ENCODE data around the gene GSG1L.

Gene GSG1L

GRCh38 chr16:27859020-27859419 is 204.5 kb downstream of the GSG1L start:
- DNase-seq (ENCODE audit: low read depth in 2 of 2, low spot score in 1 of 2): no peak

DNA sequence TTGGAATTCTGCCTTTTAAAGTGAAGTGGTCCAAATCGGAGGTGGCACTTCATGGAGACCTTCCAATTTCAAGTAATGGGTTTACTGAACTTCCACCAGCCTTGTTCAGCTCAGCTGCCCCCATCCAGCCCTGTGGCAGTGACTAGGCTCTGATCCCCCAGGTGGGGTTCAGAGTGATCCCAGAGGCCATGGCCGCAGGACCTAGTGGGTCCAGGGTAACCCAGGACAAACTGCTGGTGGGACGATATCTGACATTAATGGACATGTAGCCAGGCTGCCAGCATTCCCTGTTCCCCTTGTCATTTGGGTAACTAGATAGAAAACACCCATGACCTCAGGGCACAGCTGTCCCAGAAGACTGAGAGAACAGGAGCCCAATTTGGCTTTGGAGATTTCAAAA is 209.9 kb downstream of the GSG1L start:
- no peak for DNase-seq (ENCODE audit: low read depth in 2 of 2, low spot score in 1 of 2)

DNA sequence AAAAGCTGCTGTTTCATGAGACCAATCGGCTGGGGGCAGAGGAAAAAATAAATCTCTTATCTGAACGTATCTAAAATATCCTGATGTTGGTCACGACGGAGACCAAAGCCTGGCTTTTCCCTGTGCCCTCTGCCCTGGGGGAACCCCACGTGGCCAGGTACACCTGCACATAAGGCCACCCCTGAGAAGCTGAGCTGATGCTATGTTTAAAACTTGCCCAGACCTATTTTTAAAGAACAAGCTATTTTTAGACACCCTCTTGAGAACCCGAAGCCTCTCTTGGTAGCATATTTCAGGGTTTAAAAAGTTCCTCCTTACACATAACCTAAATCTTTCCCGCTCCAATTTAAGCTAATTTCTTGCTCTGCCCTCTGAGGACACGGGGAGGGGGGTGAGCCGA is 210.4 kb downstream of the GSG1L start:
- DNase-seq (ENCODE audit: low read depth in 2 of 2, low spot score in 1 of 2): no peak

- DNase-seq (ENCODE audit: low read depth in 2 of 2, low spot score in 1 of 2): no peak
Measured at GRCh38 chr16:27852681-27853080, 210.8 kb downstream of the GSG1L start.

- no peak for DNase-seq (ENCODE audit: low read depth in 2 of 2, low spot score in 1 of 2)
Measured at GRCh38 chr16:27852116-27852515, 211.4 kb downstream of the GSG1L start.

DNA sequence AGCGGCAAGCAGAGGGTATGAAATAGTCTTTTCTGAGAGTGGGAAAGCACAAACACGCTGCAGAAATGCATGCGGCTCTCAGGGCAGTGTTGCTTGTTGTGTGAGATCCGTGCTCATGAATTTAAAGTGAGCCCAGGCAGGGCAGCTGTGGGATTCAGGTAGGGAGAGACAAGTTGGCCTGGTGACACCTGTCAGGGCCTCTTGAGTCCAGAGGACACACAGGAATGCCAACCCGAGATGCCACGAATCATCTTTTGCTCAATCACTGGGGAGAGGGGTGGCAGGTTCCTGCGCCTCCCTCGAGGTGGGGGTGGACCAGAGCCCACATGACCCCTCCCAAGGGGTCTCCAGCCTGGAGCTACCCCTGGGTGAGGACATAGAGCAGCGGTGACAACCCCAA is 211.9 kb downstream of the GSG1L start:
- DNase-seq (ENCODE audit: low read depth in 2 of 2, low spot score in 1 of 2): no peak

DNA sequence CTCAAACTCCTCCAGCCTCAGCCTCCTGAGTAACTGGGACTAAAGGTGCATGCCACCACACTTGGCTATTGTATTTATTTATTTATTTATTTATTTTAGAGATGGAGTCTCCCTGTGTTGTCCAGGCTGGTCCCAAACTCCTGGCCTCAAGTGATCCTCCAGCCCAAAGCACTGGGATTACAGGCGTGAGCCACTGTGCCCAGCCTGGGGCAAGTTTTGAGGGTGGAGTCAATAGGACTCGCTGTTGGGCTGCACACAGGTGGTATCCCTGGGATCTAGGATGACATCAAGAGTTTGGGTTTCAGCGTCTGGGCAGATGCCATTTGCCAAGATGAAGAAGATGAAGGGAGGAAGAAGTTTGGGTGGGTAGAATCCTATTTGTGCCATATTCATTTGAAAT is 213.9 kb downstream of the GSG1L start:
- no peak for DNase-seq (ENCODE audit: low read depth in 2 of 2, low spot score in 1 of 2)

DNA sequence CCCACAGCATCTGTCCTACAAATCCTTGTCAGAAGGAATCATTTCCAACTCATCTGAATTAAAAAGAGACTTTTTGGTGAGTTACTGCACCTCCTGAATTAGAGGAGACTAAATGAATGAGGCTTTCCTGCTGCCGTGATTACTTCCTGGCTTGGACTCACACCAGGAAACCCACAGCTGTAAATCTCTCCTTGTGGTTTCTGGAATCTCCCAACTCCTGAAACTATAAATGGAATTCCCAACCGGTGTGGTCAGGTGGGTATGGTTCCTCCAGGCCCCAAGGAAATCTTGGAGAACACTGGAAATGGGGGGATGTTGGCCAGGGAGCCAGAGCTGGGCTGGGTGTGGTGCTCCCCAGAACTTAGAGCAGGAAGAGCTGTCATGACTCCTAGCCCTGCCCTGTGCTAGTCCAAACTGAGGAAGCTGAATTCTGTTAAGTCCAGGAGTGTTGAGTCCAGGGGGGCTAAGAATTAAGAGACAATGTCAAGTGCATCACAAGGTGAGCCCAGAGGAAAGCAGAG is 216.4 kb downstream of the GSG1L start:
- no peak for DNase-seq (ENCODE audit: low read depth in 2 of 2, low spot score in 1 of 2)

DNA sequence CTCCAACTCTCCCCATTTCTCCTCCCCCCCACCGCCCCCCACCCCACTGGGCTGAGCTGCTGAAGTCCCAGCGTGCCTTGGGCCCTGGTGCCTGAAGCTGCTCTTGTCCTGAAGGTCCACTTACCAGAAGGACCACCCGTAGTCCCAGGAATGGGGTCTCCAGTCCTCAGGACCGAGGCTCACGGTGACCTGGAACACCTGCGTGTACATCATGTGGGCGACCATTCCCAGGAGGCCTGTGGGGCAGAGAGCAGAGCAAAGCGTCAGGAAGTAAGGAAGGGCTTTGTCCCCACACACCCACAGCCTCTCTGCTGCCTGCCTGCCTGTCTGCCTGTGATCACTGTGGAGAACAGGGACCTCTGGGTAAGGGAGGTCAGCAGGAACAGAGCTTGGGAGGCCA is 218.7 kb downstream of the GSG1L start:
- DNase-seq (ENCODE audit: low read depth in 2 of 2, low spot score in 1 of 2): no peak

- DNase-seq (ENCODE audit: low read depth in 2 of 2, low spot score in 1 of 2): no peak
Measured at GRCh38 chr16:27843800-27844199, 219.7 kb downstream of the GSG1L start.

- no peak for DNase-seq (ENCODE audit: low read depth in 2 of 2, low spot score in 1 of 2)
Measured at GRCh38 chr16:27841911-27842310, 221.6 kb downstream of the GSG1L start.

- no peak for DNase-seq (ENCODE audit: low read depth in 2 of 2, low spot score in 1 of 2)
Measured at GRCh38 chr16:27841061-27841801, 222.3 kb downstream of the GSG1L start.

GRCh38 chr16:27840311-27841060 is 223.0 kb downstream of the GSG1L start:
- no peak for DNase-seq (ENCODE audit: low read depth in 2 of 2, low spot score in 1 of 2)

- no peak for DNase-seq (ENCODE audit: low read depth in 2 of 2, low spot score in 1 of 2)
Measured at GRCh38 chr16:27839419-27839818, 224.1 kb downstream of the GSG1L start.

- DNase-seq (ENCODE audit: low read depth in 2 of 2, low spot score in 1 of 2): no peak
Measured at GRCh38 chr16:27838536-27839175, 224.9 kb downstream of the GSG1L start.

GRCh38 chr16:27829975-27830374 is 233.5 kb downstream of the GSG1L start:
- DNase-seq (ENCODE audit: low read depth in 2 of 2, low spot score in 1 of 2): no peak

DNA sequence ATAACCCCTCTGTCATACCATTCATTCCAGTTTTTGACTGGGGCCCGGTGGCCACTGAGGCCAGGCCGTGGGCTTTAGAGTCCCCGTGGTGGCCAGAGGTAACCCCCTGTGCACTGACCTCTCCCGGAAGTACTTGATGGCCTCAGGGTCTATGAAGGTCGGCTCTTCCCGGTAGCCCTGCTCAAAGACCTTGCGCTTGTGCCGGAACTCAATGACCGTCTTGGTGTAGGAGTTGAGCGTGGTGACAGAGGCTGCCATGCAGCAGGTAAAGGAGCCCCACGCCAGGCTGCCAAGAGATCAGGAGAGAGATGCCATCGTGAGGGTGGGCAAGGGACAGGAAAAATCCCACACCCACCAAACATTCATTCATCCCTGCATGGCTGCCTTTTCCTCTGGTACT is 234.8 kb downstream of the GSG1L start:
- DNase-seq (ENCODE audit: low read depth in 2 of 2, low spot score in 1 of 2): no peak

GRCh38 chr16:27827765-27828164 is 235.7 kb downstream of the GSG1L start:
- no peak for DNase-seq (ENCODE audit: low read depth in 2 of 2, low spot score in 1 of 2)

DNA sequence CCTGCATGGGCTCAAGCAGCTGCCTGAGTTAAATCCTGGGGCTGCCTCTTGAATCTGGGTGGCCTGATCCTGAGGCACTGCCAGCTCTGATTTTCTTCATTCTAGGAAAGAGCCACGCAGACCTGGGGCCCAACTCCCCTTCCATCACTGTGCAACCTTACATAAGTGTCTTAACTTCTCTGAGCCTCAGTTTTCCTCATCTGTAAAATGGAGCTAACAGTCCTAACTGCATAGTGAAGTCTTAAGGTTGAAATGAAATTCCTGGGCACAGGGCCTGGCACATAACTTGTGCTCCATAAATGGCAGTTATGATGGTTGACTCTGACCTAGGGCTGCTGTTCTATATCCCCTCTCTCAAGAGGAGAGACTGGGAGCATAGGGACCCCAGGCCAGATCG is 236.6 kb downstream of the GSG1L start:
- no peak for DNase-seq (ENCODE audit: low read depth in 2 of 2, low spot score in 1 of 2)

- no peak for DNase-seq (ENCODE audit: low read depth in 2 of 2, low spot score in 1 of 2)
Measured at GRCh38 chr16:27826081-27826892, 237.2 kb downstream of the GSG1L start.

- DNase-seq (ENCODE audit: low read depth in 2 of 2, low spot score in 1 of 2): no peak
Measured at GRCh38 chr16:27824786-27825185, 238.7 kb downstream of the GSG1L start.
